Measurements from ENCODE around the gene WNT8B. TPM values are rescaled to one million over a fixed set of nuclear protein-coding genes. Genes with fewer than 3 reads are reported as not detected.

The WNT8B gene
- total and polyA plus RNA-seq, 10 of the 15 experiments (the other 5 are each of a cell fraction or from before 2014, with no cell fraction given): not detected

DNA sequence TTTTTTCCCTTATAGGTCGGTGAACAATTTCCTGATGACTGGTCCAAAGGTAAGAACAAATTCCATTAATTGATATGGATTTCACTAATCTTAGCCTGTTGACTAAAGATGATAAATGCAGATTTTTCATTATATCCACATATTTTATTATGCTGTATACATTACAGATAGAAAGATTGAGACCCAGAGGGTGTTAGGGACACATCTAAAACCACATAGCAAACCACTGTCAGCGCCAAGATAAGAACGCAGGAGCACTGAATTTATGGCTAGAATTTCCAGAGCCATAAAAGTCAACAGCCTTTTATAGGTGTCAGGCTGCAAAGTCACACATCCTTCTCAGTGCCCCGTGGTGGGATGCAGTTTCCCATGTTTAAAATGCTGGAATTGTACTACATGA, 16.2 kb downstream of the WNT8B start:
- intact Hi-C loops (cut with micrococcal nuclease; ENCODE audit: unreplicated experiment): no loop called here
- no TSS peak for BruUV-seq (replicated peaks)
- CTCF ChIA-PET: interaction anchor here (0.6 to 5.5 kb wide), 3 partner anchors 12 to 46 kb away, joined by 3 to 49 read pairs (median 4); no protein-coding TSS in a partner anchor

DNA sequence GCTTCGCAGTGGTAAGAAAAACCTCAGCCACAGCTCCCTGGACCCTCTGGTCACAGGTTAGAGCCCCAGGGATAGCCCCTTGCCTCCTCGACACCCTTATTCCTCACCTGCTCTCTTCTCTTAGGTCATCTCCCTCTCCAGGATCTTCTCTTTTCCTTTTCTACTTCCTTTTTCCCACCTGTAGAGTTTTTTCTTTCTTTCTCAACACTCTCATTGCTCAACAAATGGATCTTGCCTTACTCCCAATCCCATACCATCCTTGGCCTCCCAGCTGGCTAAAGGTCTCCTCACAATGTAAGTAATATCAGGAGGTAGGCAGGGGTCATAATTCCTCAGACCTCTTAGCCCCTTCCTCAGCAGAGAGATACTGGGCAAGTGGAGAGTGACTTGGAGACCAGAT, 17.2 kb downstream of the WNT8B start:
- no TSS peak for BruUV-seq (replicated peaks)
- ATAC-seq (no peak), DNase-seq (ENCODE audit: low read depth, low spot score) (no peak), FAIRE-seq (no peak)
- Histone ChIP-seq H4K20me1 (ENCODE audit: control insufficient read depth, insufficient read depth) (peaks cover 2% of the 10 kb centered on the region; the same call in 1 of the 2 replicates), H3K4me2 (ENCODE audit: control insufficient read depth, insufficient read depth) (no peak overlapping the region), H3K4me1 (ENCODE audit: control insufficient read depth, insufficient read depth, low read length) (peaks cover 5% of the 10 kb centered on the region), H3K27me3 (replicated peaks in 1 of 2; ENCODE audit: control insufficient read depth in 2 of 2, insufficient read depth in 2 of 2, low read length in 1 of 2) (peaks cover 0 to 6% of the 10 kb centered on the region in 2 experiments; a peak in 1 of 4 replicates), H2AFZ (ENCODE audit: control insufficient read depth, low read depth, low read length) (no peak overlapping the region), H3K79me2 (ENCODE audit: control insufficient read depth, insufficient read depth, low read length) (no peaks in the 10 kb centered on the region), H3K4me3 (no peak overlapping the region), H3K36me3 (ENCODE audit: control insufficient read depth in 2 of 2, insufficient read depth in 2 of 2, low read length in 1 of 2) (no peaks in the 10 kb centered on the region), H3K9me3 (replicated peaks; ENCODE audit: control insufficient read depth, insufficient read depth, low read length) (no peaks in the 10 kb centered on the region), H3K27ac (ENCODE audit: control insufficient read depth, insufficient read depth) (no peak overlapping the region), H3K9ac (ENCODE audit: control insufficient read depth, insufficient read depth, low read length) (no peak overlapping the region)
- no peak for TF ChIP-seq MTA2 (IDR thresholded peaks at IDR 0.05; ENCODE audit: low read depth)
- TF ChIP-seq, protein P1, sequence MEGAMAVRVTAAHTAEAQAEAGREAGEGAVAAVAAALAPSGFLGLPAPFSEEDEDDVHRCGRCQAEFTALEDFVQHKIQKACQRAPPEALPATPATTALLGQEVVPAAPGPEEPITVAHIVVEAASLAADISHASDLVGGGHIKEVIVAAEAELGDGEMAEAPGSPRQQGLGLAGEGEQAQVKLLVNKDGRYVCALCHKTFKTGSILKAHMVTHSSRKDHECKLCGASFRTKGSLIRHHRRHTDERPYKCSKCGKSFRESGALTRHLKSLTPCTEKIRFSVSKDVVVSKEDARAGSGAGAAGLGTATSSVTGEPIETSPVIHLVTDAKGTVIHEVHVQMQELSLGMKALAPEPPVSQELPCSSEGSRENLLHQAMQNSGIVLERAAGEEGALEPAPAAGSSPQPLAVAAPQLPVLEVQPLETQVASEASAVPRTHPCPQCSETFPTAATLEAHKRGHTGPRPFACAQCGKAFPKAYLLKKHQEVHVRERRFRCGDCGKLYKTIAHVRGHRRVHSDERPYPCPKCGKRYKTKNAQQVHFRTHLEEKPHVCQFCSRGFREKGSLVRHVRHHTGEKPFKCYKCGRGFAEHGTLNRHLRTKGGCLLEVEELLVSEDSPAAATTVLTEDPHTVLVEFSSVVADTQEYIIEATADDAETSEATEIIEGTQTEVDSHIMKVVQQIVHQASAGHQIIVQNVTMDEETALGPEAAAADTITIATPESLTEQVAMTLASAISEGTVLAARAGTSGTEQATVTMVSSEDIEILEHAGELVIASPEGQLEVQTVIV (IDR thresholded peaks at IDR 0.05; ENCODE audit: borderline replicate concordance, partially characterized antibody): no peak
- TF ChIP-seq ZNF384 (IDR thresholded peaks at IDR 0.05; ENCODE audit: borderline replicate concordance, low read depth, low read length): no peak
- no peak for TF ChIP-seq BRCA1 (IDR thresholded peaks at IDR 0.05; ENCODE audit: low read depth, low read length)
- TF ChIP-seq TBL1XR1 (IDR thresholded peaks at IDR 0.05; ENCODE audit: low read depth, low read length): no peak
- no peak for TF ChIP-seq KLF5 (IDR thresholded peaks at IDR 0.05; ENCODE audit: partially characterized antibody)
- TF ChIP-seq RELA (IDR thresholded peaks at IDR 0.05; ENCODE audit: borderline replicate concordance, partially characterized antibody): no peak
- TF ChIP-seq NBN (IDR thresholded peaks at IDR 0.05): no peak
- WGBS (ENCODE audit: insufficient coverage, insufficient replicate concordance, low lambda C conversion rate, missing lambda C conversion rate): 41% methylated on average over 2 of the region's 2 CpGs
- ChIA-PET SMC1A (ENCODE audit: uncharacterized antibody, unreplicated experiment) (interaction anchor here (0.8 to 1.0 kb wide), 2 partner anchors 47 to 137 kb away, joined by 3 to 4 read pairs; no protein-coding TSS in a partner anchor), RAD21 (ENCODE audit: unreplicated experiment) (interaction anchor here (3.5 kb wide), 1 partner anchor 39 kb away, joined by 9 read pairs; no protein-coding TSS in a partner anchor), POLR2A (interaction anchor here (0.9 kb wide), 1 partner anchor 9 kb away, joined by 3 read pairs; no protein-coding TSS in a partner anchor), CTCF (interaction anchor here (0.5 to 5.5 kb wide), 6 partner anchors 29 to 433 kb away, joined by 3 to 49 read pairs (median 4); no protein-coding TSS in a partner anchor)
- intact Hi-C loops (cut with micrococcal nuclease; ENCODE audit: unreplicated experiment) (no loop called here), in situ Hi-C loops (cut with MboI) (no loop called here)

More for the DNA sequence above, 16.2 kb downstream of the WNT8B start:
- Histone ChIP-seq H2AFZ (ENCODE audit: control insufficient read depth, low read depth, low read length) (no peak overlapping the region), H3K27ac (ENCODE audit: control insufficient read depth, insufficient read depth) (no peak overlapping the region), H3K4me2 (ENCODE audit: control insufficient read depth, insufficient read depth) (no peak overlapping the region), H3K9ac (ENCODE audit: control insufficient read depth, insufficient read depth, low read length) (no peak overlapping the region), H3K27me3 (replicated peaks in 1 of 2; ENCODE audit: control insufficient read depth in 2 of 2, insufficient read depth in 2 of 2, low read length in 1 of 2) (peaks cover 0 to 6% of the 10 kb centered on the region in 2 experiments; a peak in 1 of 4 replicates), H4K20me1 (ENCODE audit: control insufficient read depth, insufficient read depth) (peaks cover 2% of the 10 kb centered on the region; the same call in 1 of the 2 replicates), H3K4me1 (ENCODE audit: control insufficient read depth, insufficient read depth, low read length) (peaks cover 5% of the 10 kb centered on the region), H3K36me3 (ENCODE audit: control insufficient read depth in 2 of 2, insufficient read depth in 2 of 2, low read length in 1 of 2) (no peaks in the 10 kb centered on the region), H3K79me2 (ENCODE audit: control insufficient read depth, insufficient read depth, low read length) (no peaks in the 10 kb centered on the region), H3K9me3 (replicated peaks; ENCODE audit: control insufficient read depth, insufficient read depth, low read length) (no peaks in the 10 kb centered on the region), H3K4me3 (no peak overlapping the region)
- in situ Hi-C loops (cut with MboI): no loop called here
- WGBS (ENCODE audit: insufficient coverage, insufficient replicate concordance, low lambda C conversion rate, missing lambda C conversion rate): 29% methylated on average over 4 of the region's 4 CpGs
- TF ChIP-seq TARDBP (IDR thresholded peaks at IDR 0.05; ENCODE audit: borderline replicate concordance): no peak
- no peak for TF ChIP-seq YBX1 (IDR thresholded peaks at IDR 0.05)
- TF ChIP-seq TCF7 (IDR thresholded peaks at IDR 0.05; ENCODE audit: borderline replicate concordance): no peak
- TF ChIP-seq CHD4 (IDR thresholded peaks at IDR 0.05): no peak
- DNase-seq (ENCODE audit: low read depth, low spot score): no peak
- FAIRE-seq: no peak
- ATAC-seq: no peak
- SMC1A ChIA-PET (ENCODE audit: uncharacterized antibody, unreplicated experiment): interaction anchor here (1.0 kb wide), 1 partner anchor 46 kb away, joined by 4 read pairs; no protein-coding TSS in a partner anchor
- POLR2A ChIA-PET: interaction anchor here (0.6 to 0.7 kb wide), 3 partner anchors 9 to 472 kb away, joined by 3 to 5 read pairs (median 4); no protein-coding TSS in a partner anchor
- RAD21 ChIA-PET (ENCODE audit: unreplicated experiment): no interaction called here

All from GM12878 (cell line).